Right cardiac atrium (tissue), 5 donors: ENCODE results near the gene PASK. TPM values are rescaled to one million over a fixed set of nuclear protein-coding genes. Genes with fewer than 3 reads are reported as not detected.

Experiments
- ATAC-seq, 2 donors: fragments of 200-7000 bp; cut with Tn5 transposase; one replicate each; pipeline versions ENCODE4 v1.8.0 to v1.9.1; 2020; ENCODE audit warnings: moderate library complexity in 2 of 2, mild to moderate bottlenecking in 1 of 2
- DNase-seq, 3 donors: peaks; one replicate each; pipeline ENCODE4 v3.0.0-alpha.2; 2020
- H3K27ac ChIP-seq: one replicate; pipeline ENCODE4 v1.5.1; 2013; ENCODE audit warnings: mild to moderate bottlenecking, low read length, control low read depth, moderate library complexity
- H3K27me3 ChIP-seq: one replicate; pipeline ENCODE4 v1.6.1; 2013; ENCODE audit not compliant: control insufficient read depth, insufficient read depth
- H3K4me1 ChIP-seq: one replicate; pipeline ENCODE4 v1.6.1; 2013; ENCODE audit warnings: low read length; ENCODE audit not compliant: control insufficient read depth, insufficient read depth
- H3K4me3 ChIP-seq: one replicate; pipeline ENCODE4 v1.5.1; 2013; ENCODE audit warnings: low read length, control low read depth
- H3K9me3 ChIP-seq: one replicate; pipeline ENCODE4 v1.6.1; 2013; ENCODE audit warnings: low read length; ENCODE audit not compliant: control insufficient read depth
- WGBS: extraction: QIAGEN DNeasy Blood & Tissue Kit; methylation state at CpG from one replicate; pipeline ENCODE4 v1.1.7; 2013; 5-methylcytosine and 5-hydroxymethylcytosine counted together
- intact Hi-C, 4 donors: fragments of 100-400 bp; cut with DNase I; formaldehyde crosslinking; loops; one replicate each; pipeline versions ENCODE4 v1.11.0 to v1.14.0; 2022 to 2023
- polyA plus RNA-seq: library from polyadenylated mRNA; stranded (reverse); fragments of 200-250 nt; gene quantifications from one replicate; pipeline ENCODE4 v1.2.3, GENCODE V29; 2013
- total RNA-seq, 4 donors: library from RNA; stranded (reverse); fragmentation: NEBNext Ultra II Directional; extraction: Animal tissue kit (Norgen Biotek cat#: 25700); gene quantifications; one replicate each; pipeline ENCODE4 v1.2.1, GENCODE V29; 2021
- donor health status: healthy with polysubstance abuse.
- donor health status: DM: no; HTN: yes; CAD: no.
- donor health status: DM: no; HTN: no; CAD: no.
- donor health status: DM: no; HTN: yes; CAD: no; lungs with severe emphysema.
- donor health status: DM: yes; HTN: yes; CAD: no.

PASK gene
- total and polyA plus RNA-seq, 5 donors, result 1.1 to 5.3 (median 2.9) TPM

- no peak for DNase-seq
- intact Hi-C loops, result no loop called here
- Histone ChIP-seq H3K4me3 (no peak overlapping the region), H3K27ac (no peak overlapping the region), H3K9me3 (no peaks in the 10 kb centered on the region), H3K27me3 (no peaks in the 10 kb centered on the region), H3K4me1 (no peaks in the 10 kb centered on the region)
- WGBS, result 83% methylated on average over 8 of the region's 8 CpGs
- ATAC-seq, result no peak
Measured at GRCh38 chr2:241088376-241088775, 60.9 kb downstream of the PASK start.

- Histone ChIP-seq H3K9me3 (no peaks in the 10 kb centered on the region), H3K4me3 (no peak overlapping the region), H3K4me1 (no peaks in the 10 kb centered on the region), H3K27ac (no peak overlapping the region), H3K27me3 (no peaks in the 10 kb centered on the region)
- DNase-seq, result no peak
- intact Hi-C loops, result no loop called here
- WGBS, result 96% methylated on average over 29 of the region's 29 CpGs
- ATAC-seq, result no peak
Measured at GRCh38 chr2:241087420-241088268, 61.6 kb downstream of the PASK start.

GRCh38 chr2:241084856-241085444, 64.3 kb downstream of the PASK start:
- ATAC-seq (no peak), DNase-seq (no peak)
- H3K4me3 ChIP-seq, result no peak overlapping the region
- no peaks in the 10 kb centered on the region for H3K27me3 ChIP-seq
- WGBS, result 96% methylated on average over 4 of the region's 4 CpGs
- no peaks in the 10 kb centered on the region for H3K4me1 ChIP-seq
- intact Hi-C loops, result no loop called here
- no peaks in the 10 kb centered on the region for H3K9me3 ChIP-seq
- H3K27ac ChIP-seq, result no peak overlapping the region

- Histone ChIP-seq H3K27ac (no peak overlapping the region), H3K9me3 (no peaks in the 10 kb centered on the region), H3K4me3 (no peak overlapping the region), H3K4me1 (no peaks in the 10 kb centered on the region), H3K27me3 (no peaks in the 10 kb centered on the region)
- no peak for ATAC-seq
- intact Hi-C loops, result no loop called here
- no peak for DNase-seq
- WGBS, result 78% methylated on average over 5 of the region's 5 CpGs
Measured at GRCh38 chr2:241083091-241083415, 66.2 kb downstream of the PASK start.

GRCh38 chr2:241082341-241083090, 66.8 kb downstream of the PASK start:
- no peaks in the 10 kb centered on the region for H3K9me3 ChIP-seq
- ATAC-seq (peak in 1 of 2 donors; percentile 3), DNase-seq (no peak)
- H3K27ac ChIP-seq, result no peak overlapping the region
- no peak overlapping the region for H3K4me3 ChIP-seq
- H3K27me3 ChIP-seq, result no peaks in the 10 kb centered on the region
- WGBS, result 77% methylated on average over 14 of the region's 14 CpGs
- H3K4me1 ChIP-seq, result no peaks in the 10 kb centered on the region
- intact Hi-C loops, result no loop called here

- Histone ChIP-seq H3K27me3 (no peaks in the 10 kb centered on the region), H3K4me1 (no peaks in the 10 kb centered on the region), H3K27ac (no peak overlapping the region), H3K9me3 (no peaks in the 10 kb centered on the region), H3K4me3 (no peak overlapping the region)
- intact Hi-C loops, result no loop called here
- WGBS, result 66% methylated on average over 28 of the region's 28 CpGs
- peak; percentile 25 to 49 for ATAC-seq
- DNase-seq, result peak in 1 of 3 donors; percentile 54
Measured at GRCh38 chr2:241081643-241082340, 67.5 kb downstream of the PASK start.

GRCh38 chr2:241081190-241081642, 68.1 kb downstream of the PASK start:
- Histone ChIP-seq H3K9me3 (no peaks in the 10 kb centered on the region), H3K27me3 (no peaks in the 10 kb centered on the region), H3K27ac (no peak overlapping the region), H3K4me3 (no peak overlapping the region), H3K4me1 (no peaks in the 10 kb centered on the region)
- DNase-seq, result no peak
- intact Hi-C loops, result no loop called here
- ATAC-seq, result peak; percentile 24 to 29
- 45% methylated on average over 9 of the region's 9 CpGs for whole genome bisulfite sequencing

- Histone ChIP-seq H3K27ac (no peak overlapping the region), H3K9me3 (no peaks in the 10 kb centered on the region), H3K27me3 (no peaks in the 10 kb centered on the region), H3K4me3 (no peak overlapping the region), H3K4me1 (no peaks in the 10 kb centered on the region)
- DNase-seq, result peak in 1 of 3 donors; percentile 49
- peak; percentile 14 to 22 for ATAC-seq
- intact Hi-C loops, result no loop called here
- WGBS, result 79% methylated on average over 18 of the region's 18 CpGs
Measured at GRCh38 chr2:241080405-241081189, 68.7 kb downstream of the PASK start.

- intact Hi-C loops, result no loop called here
- Histone ChIP-seq H3K27me3 (no peaks in the 10 kb centered on the region), H3K9me3 (no peaks in the 10 kb centered on the region), H3K4me3 (no peak overlapping the region), H3K4me1 (no peaks in the 10 kb centered on the region), H3K27ac (no peak overlapping the region)
- ATAC-seq, result no peak
- DNase-seq, result no peak
- WGBS, result 93% methylated on average over 16 of the region's 16 CpGs
Measured at GRCh38 chr2:241074901-241075540, 74.3 kb downstream of the PASK start.
